Measurements from ENCODE around the gene RIOX2. TPM values are rescaled to one million over a fixed set of nuclear protein-coding genes. Genes with fewer than 3 reads are reported as not detected.

Gene RIOX2
- total and polyA plus RNA-seq, 2 of the 8 experiments (the other 6 are each of a cell fraction or from before 2014, with no cell fraction given), result 3.8 to 16.4 TPM

DNA sequence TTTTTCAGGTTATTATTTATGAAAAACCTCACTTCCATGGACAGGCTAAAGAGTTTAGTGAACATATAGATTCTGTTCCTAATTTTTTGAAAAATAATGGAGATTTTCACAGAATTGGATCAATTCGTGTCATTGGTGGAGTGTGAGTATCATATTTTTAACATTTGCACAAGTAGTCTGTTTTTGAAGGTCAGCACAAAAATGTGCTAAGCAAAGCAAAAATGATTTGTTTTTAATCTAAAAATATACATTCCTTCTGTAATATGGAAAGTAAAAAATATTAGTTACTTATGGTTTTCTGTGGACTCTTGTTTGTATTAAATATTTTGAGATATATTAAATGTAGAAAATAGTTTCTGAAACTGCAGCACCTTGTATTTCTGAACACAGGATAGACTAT lies 79.4 kb downstream of the RIOX2 start:
- FAIRE-seq (no peak), DNase-seq (ENCODE audit: low read depth in 1 of 2, low spot score in 2 of 2) (no peak)
- Histone ChIP-seq H3K23ac (ENCODE audit: insufficient read length) (no peak overlapping the region), H3K56ac (replicated peaks; ENCODE audit: insufficient read length, low read depth, low read length) (no peak overlapping the region), H2BK120ac (replicated peaks; ENCODE audit: low read depth, low read length) (no peak overlapping the region), H2BK12ac (ENCODE audit: low read depth, low read length) (no peak overlapping the region), H4K8ac (ENCODE audit: extremely low read depth, insufficient read depth, low read length) (no peak overlapping the region), H2AK5ac (ENCODE audit: low read depth, low read length) (no peak overlapping the region), H4K5ac (ENCODE audit: insufficient read length, low read depth, low read length) (no peak overlapping the region), H4K91ac (replicated peaks; ENCODE audit: insufficient read length, low read length) (no peak overlapping the region), H3K18ac (ENCODE audit: extremely low read depth, low read length) (no peak overlapping the region), H2AFZ (ENCODE audit: low read length) (no peak overlapping the region), H3K4me2 (ENCODE audit: insufficient read depth in 1 of 2, low read depth in 2 of 2, low read length in 2 of 2) (no peak overlapping the region), H3K27ac (ENCODE audit: low read depth, low read length) (no peak overlapping the region), H4K20me1 (replicated peaks in 1 of 2; ENCODE audit: control insufficient read depth in 1 of 2, insufficient read depth in 2 of 2, low read length in 2 of 2) (peaks cover 0 to 2% of the 10 kb centered on the region in 2 experiments), H3K36me3 (ENCODE audit: control insufficient read depth in 2 of 4, insufficient read depth in 4 of 4, low read length in 3 of 4) (no peaks in the 10 kb centered on the region; a peak in 1 of 8 replicates), H3K79me2 (ENCODE audit: control insufficient read depth in 1 of 2, insufficient read depth in 2 of 2, low read length in 2 of 2) (no peaks in the 10 kb centered on the region), H3K9me3 (ENCODE audit: insufficient read depth in 2 of 2, low read depth in 1 of 2, low read length in 1 of 2) (no peaks in the 10 kb centered on the region), H3K23me2 (ENCODE audit: low read depth, low read length) (no peaks in the 10 kb centered on the region), H2BK5ac (ENCODE audit: low read depth, low read length) (no peak overlapping the region), H3K4me1 (replicated peaks in 1 of 4; ENCODE audit: control insufficient read depth in 3 of 4, insufficient read depth in 4 of 4, low read length in 3 of 4) (peaks cover 0 to 4% (median 2%) of the 10 kb centered on the region in 4 experiments; a peak in 1 of 7 replicates), H3K27me3 (replicated peaks in 1 of 4; ENCODE audit: control insufficient read depth in 3 of 4, extremely low read depth in 1 of 4, insufficient read depth in 3 of 4, low read length in 3 of 4) (no peaks in the 10 kb centered on the region), H3K4me3 (ENCODE audit: extremely low read depth in 1 of 4, insufficient read depth in 2 of 4, low read depth in 3 of 4, low read length in 4 of 4) (no peak overlapping the region), H3K9ac (replicated peaks in 1 of 4; ENCODE audit: extremely low read depth in 1 of 4, low read depth in 3 of 4, low read length in 3 of 4) (no peak overlapping the region), H3K4ac (replicated peaks; ENCODE audit: insufficient read length, low read depth, low read length) (no peak overlapping the region), H3K79me1 (ENCODE audit: low read depth, low read length) (no peaks in the 10 kb centered on the region), H3K14ac (ENCODE audit: insufficient read length) (no peak overlapping the region), H2BK15ac (ENCODE audit: low read length) (no peak overlapping the region), H2BK20ac (ENCODE audit: low read length) (no peak overlapping the region)
- POLR2A ChIA-PET (ENCODE audit: partially characterized antibody), result no interaction called here
- no peak for TF ChIP-seq EGR1 (IDR thresholded peaks at IDR 0.05; ENCODE audit: borderline replicate concordance, low read depth, low read length)
- TF ChIP-seq HDAC6 (IDR thresholded peaks at IDR 0.05; ENCODE audit: low read depth, low read length), result no peak
- TF ChIP-seq, protein P1, sequence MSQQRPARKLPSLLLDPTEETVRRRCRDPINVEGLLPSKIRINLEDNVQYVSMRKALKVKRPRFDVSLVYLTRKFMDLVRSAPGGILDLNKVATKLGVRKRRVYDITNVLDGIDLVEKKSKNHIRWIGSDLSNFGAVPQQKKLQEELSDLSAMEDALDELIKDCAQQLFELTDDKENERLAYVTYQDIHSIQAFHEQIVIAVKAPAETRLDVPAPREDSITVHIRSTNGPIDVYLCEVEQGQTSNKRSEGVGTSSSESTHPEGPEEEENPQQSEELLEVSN (IDR thresholded peaks at IDR 0.05), result no peak
- TF ChIP-seq FOSL1 (IDR thresholded peaks at IDR 0.05; ENCODE audit: insufficient read depth, low read depth, low read length), result no peak
- TF ChIP-seq CBX8 (IDR thresholded peaks at IDR 0.05; ENCODE audit: borderline replicate concordance, low read depth, low read length), result no peak
- no peak for TF ChIP-seq BRCA1 (IDR thresholded peaks at IDR 0.05; ENCODE audit: low read depth, low read length)
- no peak for TF ChIP-seq TAF1 (IDR thresholded peaks at IDR 0.05; ENCODE audit: low read depth, low read length)
- TF ChIP-seq HDAC2 (IDR thresholded peaks at IDR 0.05; ENCODE audit: borderline replicate concordance in 1 of 2, low read depth in 2 of 2, low read length in 2 of 2), result no peak
- WGBS, 2 experiments (ENCODE audit: extremely low coverage in 1 of 2, insufficient coverage in 1 of 2, insufficient read length in 1 of 2, insufficient replicate concordance in 2 of 2, low coverage in 1 of 2, low lambda C conversion rate in 2 of 2, missing lambda C conversion rate in 1 of 2), result 89% methylated on average over 1 of the region's 1 CpG; no CpG with 5 or more reads in 1 of the 2 experiments
- CTCF ChIA-PET (ENCODE audit: partially characterized antibody), result no interaction called here
